CD1c-positive myeloid dendritic cell (primary cell): ENCODE results near the gene CTNNAL1.
"Not testable (repeated sequence)": the region's sequence is repeated elsewhere in the genome, so short reads cannot be mapped to it uniquely, and the experiment has no call there.

Experiments
- DNase-seq: peaks from one replicate; pipeline ENCODE4 v3.0.0-alpha.2; 2016; ENCODE audit errors: extremely low spot score

CTNNAL1 gene

GRCh38 chr9:109012876-109013678, at the start of gene CTNNAL1:
CTNNAL1 (minus strand) TSS chr9:109013499; CDS start chr9:109013442, 57 bp downstream.
- DNase-seq, result peak; percentile 85

DNA sequence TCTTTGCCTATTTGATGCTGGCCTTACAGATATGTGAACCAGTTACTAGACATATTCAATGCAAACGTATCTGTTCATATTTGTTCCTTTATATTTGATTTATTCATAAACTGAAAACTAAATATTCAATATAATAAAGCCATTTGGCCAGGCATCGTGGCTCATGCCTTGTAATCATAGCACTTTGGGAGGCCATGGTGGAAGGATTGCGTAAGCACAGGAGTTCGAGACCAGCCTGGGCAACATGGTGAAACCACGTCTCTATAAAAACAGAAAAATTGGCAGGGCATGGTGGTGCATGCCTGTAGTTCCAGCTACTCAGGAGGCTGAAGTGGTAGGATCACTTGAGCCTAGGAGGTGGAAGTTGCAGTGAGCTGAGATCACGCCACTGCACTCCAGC, 49.2 kb upstream of the CTNNAL1 start:
- no peak for DNase-seq

DNA sequence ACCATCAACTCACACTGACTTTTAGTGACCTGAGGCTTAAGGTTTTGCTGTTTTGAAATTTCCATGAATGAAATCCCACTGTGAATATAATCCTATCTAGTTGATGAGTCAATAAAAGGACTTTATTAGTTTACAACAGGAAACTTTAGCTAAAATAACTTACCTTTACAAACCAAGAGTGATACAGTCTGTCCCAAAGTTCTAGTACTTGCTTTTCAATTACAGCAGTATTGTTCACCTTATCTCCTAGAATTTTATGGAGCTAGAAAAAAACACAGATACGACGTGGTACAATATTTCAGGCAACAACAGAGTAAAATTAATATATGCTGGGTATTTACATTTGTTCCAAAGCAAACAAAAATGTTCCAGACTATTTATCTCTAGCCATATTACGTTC, 46.9 kb upstream of the CTNNAL1 start:
- no peak for DNase-seq

- not testable (repeated sequence) for DNase-seq
These were observed 39.8 kb upstream of the CTNNAL1 start for GRCh38 chr9:109053121-109053520.

- no peak for DNase-seq
These were observed 39.1 kb upstream of the CTNNAL1 start for GRCh38 chr9:109052416-109052815.

DNA sequence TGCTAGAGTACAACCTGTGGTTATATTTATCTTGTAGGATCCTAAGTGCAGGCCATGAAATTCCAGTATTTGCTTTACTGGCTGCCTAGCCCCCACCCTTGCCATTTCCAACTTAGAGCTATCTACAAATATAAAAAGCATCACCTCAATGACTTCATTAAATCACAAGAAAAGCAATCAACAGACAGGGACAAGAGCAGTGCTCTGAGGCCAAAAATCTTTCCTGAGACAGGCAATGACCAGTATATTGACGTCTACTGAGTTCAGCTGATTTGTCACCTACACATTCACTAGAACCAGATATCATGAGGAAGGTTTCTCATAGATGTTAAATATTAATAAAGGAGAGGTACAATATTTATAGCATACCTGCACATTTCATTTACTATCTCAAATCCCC, 38.4 kb upstream of the CTNNAL1 start:
- no peak for DNase-seq

GRCh38 chr9:109050444-109050843, 37.1 kb upstream of the CTNNAL1 start:
- no peak for DNase-seq

- peak; percentile 48 for DNase-seq
These were observed 35.5 kb upstream of the CTNNAL1 start for GRCh38 chr9:109048822-109049221.

GRCh38 chr9:109047259-109047658, 34.0 kb upstream of the CTNNAL1 start:
- no peak for DNase-seq

DNA sequence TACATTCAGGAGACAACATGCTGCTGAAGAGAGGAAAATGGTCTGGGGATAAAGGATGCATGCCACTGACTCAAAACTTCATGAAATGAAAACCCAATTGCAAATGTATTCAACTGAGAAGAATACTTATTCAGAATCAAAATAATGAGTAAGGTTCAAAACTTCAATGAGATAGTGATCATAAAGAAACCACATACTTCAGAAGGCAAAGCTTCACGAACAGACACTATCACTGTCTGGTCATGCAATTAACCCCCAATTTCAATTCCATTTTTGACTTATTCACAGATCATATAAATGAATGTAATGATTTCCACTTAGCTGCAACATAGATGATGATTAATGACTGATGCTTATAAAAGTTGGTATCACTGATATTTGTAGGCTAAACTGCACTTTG, 33.0 kb upstream of the CTNNAL1 start:
- DNase-seq, result no peak

DNA sequence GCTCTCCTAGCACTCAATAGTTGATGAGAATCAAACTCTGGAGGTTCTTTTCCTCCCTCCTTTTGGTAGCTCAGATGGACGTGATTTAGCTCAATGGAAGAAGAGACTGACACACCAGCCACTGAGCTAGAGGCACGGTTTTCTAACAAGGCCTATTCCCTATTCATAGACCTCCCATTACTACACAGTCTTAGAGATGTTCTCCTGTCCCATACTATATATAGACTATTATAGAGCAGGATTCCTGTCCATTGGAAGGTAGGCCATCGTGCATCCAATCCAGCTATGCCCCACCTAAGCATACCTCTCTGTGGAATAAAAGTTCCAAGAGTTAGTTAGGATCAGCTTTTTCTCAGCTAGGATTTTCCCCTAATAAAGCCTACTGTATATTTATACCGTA, 30.3 kb upstream of the CTNNAL1 start:
- no peak for DNase-seq

- no peak for DNase-seq
These were observed 27.3 kb upstream of the CTNNAL1 start for GRCh38 chr9:109040571-109040970.

GRCh38 chr9:109039539-109039938, 26.2 kb upstream of the CTNNAL1 start:
- no peak for DNase-seq

GRCh38 chr9:109037946-109038715, 24.8 kb upstream of the CTNNAL1 start:
- no peak for DNase-seq

- DNase-seq, result no peak
These were observed 23.7 kb upstream of the CTNNAL1 start for GRCh38 chr9:109036744-109037680.

GRCh38 chr9:109035684-109036423, 22.6 kb upstream of the CTNNAL1 start:
- no peak for DNase-seq

- DNase-seq, result no peak
These were observed 20.8 kb upstream of the CTNNAL1 start for GRCh38 chr9:109033941-109034700.

GRCh38 chr9:109031241-109031640, 17.9 kb upstream of the CTNNAL1 start:
- DNase-seq, result no peak

GRCh38 chr9:109030426-109030825, 17.1 kb upstream of the CTNNAL1 start:
- no peak for DNase-seq

DNA sequence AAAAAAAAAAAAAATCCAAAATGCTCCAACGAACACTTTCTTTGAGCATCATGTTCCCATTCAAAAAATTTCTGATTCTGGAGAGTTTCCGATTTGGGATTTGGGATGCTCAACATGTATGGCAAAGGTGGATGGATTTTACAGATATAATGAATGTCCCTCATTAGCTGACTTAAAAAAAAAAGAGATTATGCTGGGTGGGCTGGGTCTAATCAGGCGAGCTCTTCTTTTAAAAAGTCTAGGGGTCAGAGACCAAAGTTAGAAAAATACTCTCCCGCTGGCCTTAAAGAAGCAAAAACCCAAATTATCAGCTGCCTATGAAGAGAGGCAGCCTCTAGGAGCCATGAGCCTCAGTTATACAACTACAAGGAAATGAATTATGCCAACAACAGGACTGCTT, 15.2 kb upstream of the CTNNAL1 start:
- DNase-seq, result no peak

GRCh38 chr9:109027176-109027575, 13.9 kb upstream of the CTNNAL1 start:
- no peak for DNase-seq
